Natural killer cell treated with Interleukin-12 subunit alpha and Interleukin-12 subunit beta and Interleukin-15 and Interleukin-18, amount 100 ng/mL, for 72 hours (primary cell): Measurements from ENCODE around the gene SRRT. TPM values are rescaled to one million over a fixed set of nuclear protein-coding genes. Genes with fewer than 3 reads are reported as not detected.

Source experiments
- ATAC-seq, 2 donors: fragments of 150-1000 bp; cut with Tn5 transposase in 1 of 2; sonication (Bioruptor Pico), chemical (Tn5 transposase) in 1 of 2; 2 replicates each; pipeline ENCODE4 v1.10.0; 2021
- DNase-seq: peaks from one replicate; pipeline ENCODE4 v3.0.0; 2022; ENCODE audit warnings: low spot score
- H3K27ac Mint-ChIP-seq, 2 donors: 1 replicate in 1 of 2; 2 replicates in 1 of 2; pipeline ENCODE4 v1.8.0; 2022; ENCODE audit warnings: mixed read lengths in 2 of 2, mild to moderate bottlenecking in 1 of 2, moderate library complexity in 1 of 2
- H3K27me3 Mint-ChIP-seq, 2 donors: 1 replicate in 1 of 2; 2 replicates in 1 of 2; pipeline ENCODE4 v1.8.0; 2022; ENCODE audit warnings: mixed read lengths in 2 of 2
- H3K36me3 Mint-ChIP-seq: one replicate; pipeline ENCODE4 v1.8.0; 2022; ENCODE audit warnings: mixed read lengths
- H3K4me1 Mint-ChIP-seq, 2 donors: 1 replicate in 1 of 2; 2 replicates in 1 of 2; pipeline ENCODE4 v1.8.0; 2022; ENCODE audit warnings: low read depth in 2 of 2, mixed read lengths in 2 of 2, mild to moderate bottlenecking in 1 of 2
- H3K4me3 Mint-ChIP-seq: one replicate; pipeline ENCODE4 v1.8.0; 2022; ENCODE audit warnings: mixed read lengths
- H3K9me3 Mint-ChIP-seq: 2 replicates; pipeline ENCODE4 v1.8.0; 2022; ENCODE audit warnings: mixed read lengths
- total RNA-seq, 2 donors: library from RNA; stranded (reverse); gene quantifications; one replicate each; pipeline ENCODE4 v1.2.3, GENCODE V29; 2022

Gene SRRT
- total RNA-seq = 100 to 1,000 TPM; 212 to 391 TPM

- peaks cover 31 to 45% of the 10 kb centered on the region in 2 donors for H3K4me1 Mint-ChIP-seq
Measured at GRCh38 chr7:100874577-100875355, at the start of gene SRRT. Gene SRRT (plus strand): TSS chr7:100875103. CDS start chr7:100875591, 488 bp downstream.

GRCh38 chr7:100825215-100825671 is 49.7 kb upstream of the SRRT start:
- Mint-ChIP-seq H3K27me3 (peaks cover 27 to 47% of the 10 kb centered on the region in 2 donors), H3K36me3 (no peaks in the 10 kb centered on the region), H3K9me3 (no peaks in the 10 kb centered on the region), H3K4me3 (no peak overlapping the region), H3K4me1 (peaks cover 7 to 20% of the 10 kb centered on the region in 2 donors), H3K27ac (no peak overlapping the region)
- no peak for ATAC-seq
- DNase-seq = no peak

More at GRCh38 chr7:100874577-100875355, at the start of gene SRRT:
- ATAC-seq = peak; percentile 96 to 99
- Mint-ChIP-seq H3K27ac (peak within 1 kb of the TSS; percentile 97 to 99), H3K4me3 (peak within 1 kb of the TSS; percentile 86), H3K9me3 (no peaks in the 10 kb centered on the region), H3K36me3 (peaks cover 20% of the 10 kb centered on the region), H3K27me3 (no peaks in the 10 kb centered on the region)
- peak; percentile 99 for DNase-seq

GRCh38 chr7:100825751-100826513 is 49.0 kb upstream of the SRRT start:
- Mint-ChIP-seq H3K27me3 (peaks cover 27 to 51% of the 10 kb centered on the region in 2 donors), H3K36me3 (no peaks in the 10 kb centered on the region), H3K4me3 (peak overlapping the region; percentile 58), H3K4me1 (peaks cover 7 to 20% of the 10 kb centered on the region in 2 donors), H3K9me3 (no peaks in the 10 kb centered on the region), H3K27ac (no peak overlapping the region)
- no peak for DNase-seq
- ATAC-seq = no peak

GRCh38 chr7:100826514-100827329 is 48.2 kb upstream of the SRRT start:
- Mint-ChIP-seq H3K36me3 (no peaks in the 10 kb centered on the region), H3K27me3 (peaks cover 27 to 52% of the 10 kb centered on the region in 2 donors), H3K9me3 (no peaks in the 10 kb centered on the region), H3K4me1 (peaks cover 7 to 20% of the 10 kb centered on the region in 2 donors), H3K4me3 (peak overlapping the region; percentile 58), H3K27ac (no peak overlapping the region)
- no peak for ATAC-seq
- DNase-seq = no peak

- peaks cover 27 to 52% of the 10 kb centered on the region in 2 donors for H3K27me3 Mint-ChIP-seq
- no peak within 1 kb of the TSS for H3K27ac Mint-ChIP-seq
- peaks cover 7 to 20% of the 10 kb centered on the region in 2 donors for H3K4me1 Mint-ChIP-seq
- DNase-seq (no peak), ATAC-seq (peak in 1 of 2 donors; percentile 21)
- H3K36me3 Mint-ChIP-seq = no peaks in the 10 kb centered on the region
- H3K9me3 Mint-ChIP-seq = no peaks in the 10 kb centered on the region
- peak within 1 kb of the TSS; percentile 58 for H3K4me3 Mint-ChIP-seq
Measured at GRCh38 chr7:100827330-100828226, 47.3 kb upstream of the SRRT start, which contains the start of gene EPHB4. Gene EPHB4 (minus strand): TSS chr7:100827523. CDS start chr7:100827030, 493 bp downstream.

- H3K4me1 Mint-ChIP-seq = peaks cover 7 to 20% of the 10 kb centered on the region in 2 donors
- H3K9me3 Mint-ChIP-seq = no peaks in the 10 kb centered on the region
- no peak overlapping the region for H3K4me3 Mint-ChIP-seq
- no peaks in the 10 kb centered on the region for H3K36me3 Mint-ChIP-seq
- DNase-seq (no peak), ATAC-seq (no peak)
- H3K27ac Mint-ChIP-seq = no peak overlapping the region
- peaks cover 27 to 41% of the 10 kb centered on the region in 2 donors for H3K27me3 Mint-ChIP-seq
Measured at GRCh38 chr7:100829150-100829716, 45.7 kb upstream of the SRRT start.

- Mint-ChIP-seq H3K4me1 (peaks cover 7 to 20% of the 10 kb centered on the region in 2 donors), H3K4me3 (no peak overlapping the region), H3K27me3 (peaks cover 23 to 32% of the 10 kb centered on the region in 2 donors), H3K9me3 (no peaks in the 10 kb centered on the region), H3K27ac (no peak overlapping the region), H3K36me3 (no peaks in the 10 kb centered on the region)
- DNase-seq = no peak
- ATAC-seq = no peak
Measured at GRCh38 chr7:100830396-100830795, 44.5 kb upstream of the SRRT start.

- no peak for DNase-seq
- Mint-ChIP-seq H3K9me3 (no peaks in the 10 kb centered on the region), H3K27me3 (peaks cover 9 to 20% of the 10 kb centered on the region in 2 donors), H3K27ac (no peak overlapping the region), H3K4me1 (peaks cover 9 to 10% of the 10 kb centered on the region in 2 donors), H3K4me3 (no peak overlapping the region), H3K36me3 (no peaks in the 10 kb centered on the region)
- no peak for ATAC-seq
Measured at GRCh38 chr7:100832281-100832633, 42.6 kb upstream of the SRRT start.

GRCh38 chr7:100835903-100836811 is 38.7 kb upstream of the SRRT start:
- peaks cover 3 to 12% of the 10 kb centered on the region in 2 donors for H3K4me1 Mint-ChIP-seq
- H3K4me3 Mint-ChIP-seq = peak overlapping the region; percentile 57
- H3K27ac Mint-ChIP-seq = peak overlapping the region in 1 of 2 donors; percentile 57
- ATAC-seq (peak in 1 of 2 donors; percentile 18), DNase-seq (no peak)
- no peaks in the 10 kb centered on the region for H3K27me3 Mint-ChIP-seq
- no peaks in the 10 kb centered on the region for H3K36me3 Mint-ChIP-seq
- H3K9me3 Mint-ChIP-seq = no peaks in the 10 kb centered on the region

GRCh38 chr7:100836812-100837098 is 38.1 kb upstream of the SRRT start:
- H3K4me1 Mint-ChIP-seq = peaks cover 3 to 12% of the 10 kb centered on the region in 2 donors
- H3K27ac Mint-ChIP-seq = peak overlapping the region; percentile 67 to 85
- peak overlapping the region; percentile 69 for H3K4me3 Mint-ChIP-seq
- ATAC-seq (no peak), DNase-seq (no peak)
- H3K9me3 Mint-ChIP-seq = no peaks in the 10 kb centered on the region
- no peaks in the 10 kb centered on the region for H3K27me3 Mint-ChIP-seq
- no peaks in the 10 kb centered on the region for H3K36me3 Mint-ChIP-seq

GRCh38 chr7:100837099-100837836 is 37.6 kb upstream of the SRRT start:
- H3K36me3 Mint-ChIP-seq = no peaks in the 10 kb centered on the region
- H3K9me3 Mint-ChIP-seq = no peaks in the 10 kb centered on the region
- H3K4me1 Mint-ChIP-seq = peaks cover 3 to 12% of the 10 kb centered on the region in 2 donors
- no peaks in the 10 kb centered on the region for H3K27me3 Mint-ChIP-seq
- H3K4me3 Mint-ChIP-seq = peak overlapping the region; percentile 69
- peak; percentile 81 for DNase-seq
- H3K27ac Mint-ChIP-seq = peak overlapping the region; percentile 67 to 85
- ATAC-seq = peak; percentile 94 to 95
